HL-60 (cell line): Measurements from ENCODE around the gene LRRC3B.

ENCODE experiments used
- DNase-seq, 2 experiments: peaks; one replicate each; pipeline ENCODE4 v3.0.0-alpha.2; 2010 to 2020; ENCODE audit warnings: low read depth in 1 of 2, low spot score in 1 of 2
- H3K27ac ChIP-seq: fragments of 250-450 bp; sonication (Bioruptor Pico); replicated peaks from 2 replicates; pipeline ENCODE4 v1.5.1; 2020; ENCODE audit warnings: mild to moderate bottlenecking, moderate library complexity
- H3K27me3 ChIP-seq: fragments of 250-450 bp; sonication (Bioruptor Pico); 2 replicates; pipeline ENCODE4 v1.5.1; 2021; ENCODE audit warnings: mild to moderate bottlenecking, moderate library complexity; ENCODE audit not compliant: insufficient read depth, poor library complexity, severe bottlenecking
- H3K4me3 ChIP-seq: replicated peaks from 2 replicates; pipeline ENCODE4 v1.5.1; 2011; ENCODE audit warnings: mild to moderate bottlenecking, control low read depth, low read length; ENCODE audit not compliant: insufficient read depth
- CTCF ChIP-seq: IDR thresholded peaks from one replicate; pipeline ENCODE4 v1.5.1; 2011; ENCODE audit warnings: low read length, control low read depth, inconsistent platforms; ENCODE audit not compliant: insufficient read depth
- GABPA ChIP-seq: IDR thresholded peaks from 2 replicates; pipeline ENCODE4 v1.6.1; 2012; ENCODE audit warnings: low read depth
- POLR2AphosphoS5 ChIP-seq: IDR thresholded peaks from 2 replicates; pipeline ENCODE4 v1.6.1; 2012; ENCODE audit warnings: low read depth
- REST ChIP-seq: IDR thresholded peaks from 2 replicates; pipeline ENCODE4 v1.6.1; 2012; ENCODE audit warnings: low read depth; ENCODE audit not compliant: insufficient replicate concordance
- SPI1 ChIP-seq: IDR thresholded peaks from 2 replicates; pipeline ENCODE4 v1.6.1; 2012; ENCODE audit warnings: low read depth, mild to moderate bottlenecking, borderline replicate concordance

The LRRC3B gene

GRCh38 chr3:26687466-26687865 is 64.9 kb downstream of the LRRC3B start:
- TF ChIP-seq REST (no peak), CTCF (no peak), SPI1 (no peak), POLR2AphosphoS5 (no peak), GABPA (no peak)
- Histone ChIP-seq H3K27me3 (no peaks in the 10 kb centered on the region), H3K4me3 (no peak overlapping the region), H3K27ac (no peak overlapping the region)
- no peak for DNase-seq

GRCh38 chr3:26699553-26699952 is 77.0 kb downstream of the LRRC3B start:
- TF ChIP-seq GABPA (no peak), POLR2AphosphoS5 (no peak), REST (no peak), SPI1 (no peak), CTCF (no peak)
- no peak overlapping the region for H3K4me3 ChIP-seq
- no peak overlapping the region for H3K27ac ChIP-seq
- no peak for DNase-seq
- peaks cover 2% of the 10 kb centered on the region for H3K27me3 ChIP-seq

- peaks cover 2% of the 10 kb centered on the region for H3K27me3 ChIP-seq
- DNase-seq = no peak
- no peak overlapping the region for H3K27ac ChIP-seq
- no peak for TF ChIP-seq POLR2AphosphoS5
- no peak for TF ChIP-seq REST
- H3K4me3 ChIP-seq = no peak overlapping the region
These were observed 80.9 kb downstream of the LRRC3B start for GRCh38 chr3:26703519-26703918.

- Histone ChIP-seq H3K27me3 (peaks cover 2% of the 10 kb centered on the region), H3K4me3 (no peak overlapping the region), H3K27ac (no peak overlapping the region)
- TF ChIP-seq REST = no peak
- no peak for DNase-seq
These were observed 82.2 kb downstream of the LRRC3B start for GRCh38 chr3:26704736-26705135.
